ENCODE results near the gene MPZL2. TPM values are rescaled to one million over a fixed set of nuclear protein-coding genes. Genes with fewer than 3 reads are reported as not detected.

The MPZL2 gene
- total RNA-seq, 1 donor from 2014 or later, result 13.4 TPM

GRCh38 chr11:118275176-118275575 lies 11.1 kb upstream of the MPZL2 start:
- Histone ChIP-seq H3K36me3 (no peaks in the 10 kb centered on the region), H3K27ac (replicated peaks) (no peak overlapping the region), H3K27me3 (ENCODE audit: low read depth) (peaks cover 14% of the 10 kb centered on the region), H3K4me3 (no peak overlapping the region), H3K9me3 (replicated peaks) (no peaks in the 10 kb centered on the region), H3K4me1 (no peaks in the 10 kb centered on the region)
- TF ChIP-seq CTCF (IDR thresholded peaks at IDR 0.05; ENCODE audit: borderline replicate concordance), result no peak
- DNase-seq, result no peak
- intact Hi-C loops (cut with micrococcal nuclease), result no loop called here

GRCh38 chr11:118274186-118274585 lies 10.1 kb upstream of the MPZL2 start:
- Histone ChIP-seq H3K27ac (replicated peaks) (no peak overlapping the region), H3K27me3 (ENCODE audit: low read depth) (peaks cover 14% of the 10 kb centered on the region)

GRCh38 chr11:118272001-118272400 lies 7.9 kb upstream of the MPZL2 start:
- Histone ChIP-seq H3K27ac (replicated peaks) (no peak overlapping the region), H3K27me3 (ENCODE audit: low read depth) (peaks cover 14% of the 10 kb centered on the region), H3K4me1 (no peaks in the 10 kb centered on the region), H3K4me3 (no peak overlapping the region), H3K36me3 (no peaks in the 10 kb centered on the region), H3K9me3 (replicated peaks) (no peaks in the 10 kb centered on the region)
- TF ChIP-seq CTCF (IDR thresholded peaks at IDR 0.05; ENCODE audit: borderline replicate concordance), result no peak
- DNase-seq, result no peak
- intact Hi-C loops (cut with micrococcal nuclease), result no loop called here

More at GRCh38 chr11:118274186-118274585, 10.1 kb upstream of the MPZL2 start:
- DNase-seq, result no peak
- H3K4me1 ChIP-seq, result no peaks in the 10 kb centered on the region
- no peak overlapping the region for H3K4me3 ChIP-seq
- H3K36me3 ChIP-seq, result no peaks in the 10 kb centered on the region
- H3K9me3 ChIP-seq (replicated peaks), result no peaks in the 10 kb centered on the region
- TF ChIP-seq CTCF (IDR thresholded peaks at IDR 0.05; ENCODE audit: borderline replicate concordance), result no peak
- intact Hi-C loops (cut with micrococcal nuclease), result no loop called here

GRCh38 chr11:118267486-118267885 lies 3.4 kb upstream of the MPZL2 start:
- DNase-seq, result no peak
- H3K27me3 ChIP-seq (ENCODE audit: low read depth), result peaks cover 13% of the 10 kb centered on the region

GRCh38 chr11:118265954-118266353 lies 1.9 kb upstream of the MPZL2 start:
- peaks cover 15% of the 10 kb centered on the region for H3K4me1 ChIP-seq
- intact Hi-C loops (cut with micrococcal nuclease), result no loop called here
- TF ChIP-seq CTCF (IDR thresholded peaks at IDR 0.05; ENCODE audit: borderline replicate concordance), result no peak
- no peaks in the 10 kb centered on the region for H3K9me3 ChIP-seq (replicated peaks)
- DNase-seq, result peak; percentile 20
- no peak overlapping the region for H3K4me3 ChIP-seq
- H3K27me3 ChIP-seq (ENCODE audit: low read depth), result peaks cover 16% of the 10 kb centered on the region
- H3K27ac ChIP-seq (replicated peaks), result no peak overlapping the region
- H3K36me3 ChIP-seq, result no peaks in the 10 kb centered on the region

More at GRCh38 chr11:118267486-118267885, 3.4 kb upstream of the MPZL2 start:
- intact Hi-C loops (cut with micrococcal nuclease), result no loop called here
- Histone ChIP-seq H3K9me3 (replicated peaks) (no peaks in the 10 kb centered on the region), H3K27ac (replicated peaks) (no peak overlapping the region), H3K4me1 (peaks cover 15% of the 10 kb centered on the region), H3K4me3 (no peak overlapping the region), H3K36me3 (no peaks in the 10 kb centered on the region)
- no peak for TF ChIP-seq CTCF (IDR thresholded peaks at IDR 0.05; ENCODE audit: borderline replicate concordance)

Measured in left ventricle myocardium inferior (tissue), 1 donor.